CD4-positive, alpha-beta T cell treated with Interleukin-2 at 100 ng/mL for 4 hours (primary cell): ENCODE measurements around the gene KCP.

Experiments used
- DNase-seq: peaks from one replicate; pipeline ENCODE4 v3.0.0-alpha.2; 2020; ENCODE audit warnings: low spot score

The KCP gene

DNA sequence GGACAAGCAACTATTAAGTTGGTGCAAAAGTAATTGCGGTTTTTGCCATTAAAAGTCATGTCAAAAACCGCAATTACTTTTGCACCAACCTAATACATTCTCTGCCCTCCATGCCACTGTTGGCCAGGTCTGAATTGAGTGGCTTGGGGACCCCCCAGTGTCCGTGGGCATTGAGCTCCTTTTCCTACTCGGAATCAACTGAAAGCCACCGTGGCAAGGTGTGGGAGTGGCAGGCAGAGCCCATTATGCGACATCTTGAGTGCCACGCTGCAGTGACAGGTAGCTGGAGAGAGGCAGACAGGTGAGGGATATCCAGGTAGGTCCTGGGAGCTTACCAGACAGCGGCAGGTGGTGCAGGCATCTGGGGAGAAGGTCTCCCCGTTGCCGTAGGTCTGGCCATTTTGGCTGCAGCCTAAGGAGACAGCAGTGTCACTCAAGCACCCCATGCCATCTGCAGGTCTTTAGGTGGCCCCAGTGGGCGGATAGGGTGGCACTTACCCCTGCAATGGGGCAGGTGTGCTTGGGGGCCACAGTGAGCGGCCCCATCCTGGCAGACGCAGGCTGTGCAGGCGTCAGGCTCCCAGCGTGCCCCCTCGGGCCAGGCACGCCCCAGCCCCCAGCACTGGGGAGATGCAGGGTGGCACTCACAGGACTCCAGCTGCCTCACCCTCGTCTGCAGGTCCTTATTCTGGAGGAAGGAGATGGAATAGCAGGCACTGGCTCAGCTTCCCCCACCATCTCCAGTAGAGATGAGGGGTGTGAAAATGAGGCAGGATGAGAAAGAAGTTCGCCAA, 3.5 kb downstream of the KCP start:
- DNase-seq, result no peak

DNA sequence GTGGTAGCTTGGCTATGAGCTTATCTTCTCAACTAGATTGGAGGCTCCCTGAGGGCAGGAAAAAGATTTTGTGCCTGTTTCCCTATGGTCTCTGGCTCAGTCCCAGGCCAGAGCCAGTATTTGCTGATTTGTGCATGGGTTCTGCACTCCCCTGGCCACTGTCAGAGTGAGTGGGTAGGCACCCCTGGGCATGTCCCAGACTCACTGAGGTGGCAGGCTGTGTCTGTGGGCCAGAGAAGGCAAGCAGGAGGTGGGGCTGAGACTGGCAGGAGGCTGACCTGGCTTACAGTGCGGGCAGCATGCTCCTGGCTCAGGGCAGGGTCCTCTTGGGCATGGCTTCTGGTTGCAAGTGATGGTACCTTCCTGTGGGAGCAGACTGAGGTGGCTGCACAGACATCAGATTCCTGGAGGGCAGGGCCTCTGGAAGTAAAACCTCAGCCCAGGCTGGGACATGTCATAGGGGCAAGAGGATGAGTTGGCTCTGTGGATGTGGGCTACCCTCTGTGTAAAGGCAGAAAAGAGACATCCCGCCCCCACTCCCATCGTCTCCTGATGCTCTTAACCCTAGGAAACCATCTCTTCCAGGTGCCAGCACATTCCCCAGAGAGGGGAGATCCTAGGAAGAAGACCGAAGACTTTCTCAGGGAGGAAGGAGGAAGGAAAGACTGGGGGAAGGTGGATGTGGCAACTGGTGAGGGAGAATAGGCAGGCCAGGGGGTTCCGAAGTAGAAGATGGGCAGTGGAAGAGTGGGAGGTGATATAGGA, 4.3 kb downstream of the KCP start:
- DNase-seq, result no peak

GRCh38 chr7:128904381-128905197, 5.9 kb downstream of the KCP start:
- peak; percentile 72 for DNase-seq

DNA sequence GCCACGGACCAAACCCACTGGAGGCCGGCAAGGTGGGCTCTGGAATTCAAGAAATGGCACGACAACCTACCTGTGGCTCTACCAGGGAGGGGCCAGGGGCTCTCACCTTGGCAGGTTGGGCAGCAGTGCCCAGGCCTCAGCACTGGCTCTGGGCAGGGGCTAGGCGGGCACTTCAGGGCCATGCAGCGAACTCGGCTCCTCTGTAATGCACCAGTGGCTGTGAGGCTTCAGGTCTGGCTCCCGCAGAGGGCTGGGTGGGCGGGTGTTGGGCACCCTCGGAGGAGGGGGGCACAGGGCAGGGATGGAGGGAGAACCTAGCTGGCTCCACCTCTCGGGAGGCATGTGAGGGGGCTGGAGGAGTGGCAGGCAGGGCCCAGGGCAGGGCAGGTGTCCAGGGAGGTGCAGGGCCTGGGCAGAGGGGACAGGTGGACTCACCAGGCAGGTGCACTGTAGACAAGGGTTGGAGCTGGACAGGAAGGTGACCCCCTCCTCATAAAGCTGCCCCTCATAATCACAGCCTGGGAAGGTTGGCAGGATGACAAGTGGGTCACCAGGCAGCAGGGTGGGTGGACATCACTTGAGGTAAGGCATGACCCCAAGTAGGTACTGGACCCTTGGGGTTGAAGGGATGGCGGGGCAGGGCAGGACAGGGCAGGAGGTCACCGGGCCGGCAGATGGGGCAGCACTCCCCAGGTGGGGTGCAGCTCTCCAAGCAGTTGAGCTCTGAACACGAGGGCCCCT, 6.7 kb downstream of the KCP start:
- DNase-seq, result no peak

DNA sequence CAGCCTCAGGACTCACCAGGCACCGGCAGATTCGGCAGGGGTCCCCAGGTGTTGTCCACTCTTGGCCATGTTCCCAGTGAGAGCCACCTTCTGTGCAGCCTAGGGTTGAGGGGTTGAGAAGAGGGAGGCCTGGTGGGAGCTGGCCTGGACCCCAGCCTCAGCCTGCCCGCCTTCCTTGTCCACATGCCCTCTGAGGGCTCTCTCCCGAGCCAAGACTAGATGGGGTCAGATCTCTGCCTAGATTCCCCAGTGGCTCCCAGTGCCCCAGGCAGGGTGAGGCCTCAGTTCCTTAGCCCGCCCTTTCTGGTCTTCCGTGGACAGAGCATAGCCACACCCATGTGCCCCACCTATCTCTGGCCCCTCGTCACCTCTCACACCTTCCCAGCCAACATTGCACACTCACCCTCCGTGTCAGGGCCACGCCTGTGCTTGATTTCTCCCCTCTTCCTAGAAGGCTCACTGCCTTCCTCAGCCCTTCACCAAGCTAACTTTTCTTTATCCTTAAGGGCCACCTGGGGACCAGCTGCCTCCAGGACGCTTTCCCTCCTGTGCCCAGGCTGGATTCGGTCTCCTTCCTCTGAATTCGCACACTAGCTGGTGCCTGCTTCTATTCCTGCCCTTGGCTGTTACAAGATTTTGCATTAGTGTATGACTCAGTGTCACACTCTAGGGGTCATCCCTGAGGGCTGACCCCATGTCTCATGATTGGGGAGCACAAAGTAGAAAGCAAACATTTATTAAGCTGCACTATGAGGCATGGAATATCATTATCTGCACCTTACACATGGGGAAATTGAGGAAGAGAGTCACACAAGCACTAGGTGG, 7.5 kb downstream of the KCP start:
- DNase-seq, result no peak

- DNase-seq, result no peak
Observed at GRCh38 chr7:128900237-128900636, 10.3 kb downstream of the KCP start.

GRCh38 chr7:128899392-128899791, 11.1 kb downstream of the KCP start:
- DNase-seq, result no peak

DNA sequence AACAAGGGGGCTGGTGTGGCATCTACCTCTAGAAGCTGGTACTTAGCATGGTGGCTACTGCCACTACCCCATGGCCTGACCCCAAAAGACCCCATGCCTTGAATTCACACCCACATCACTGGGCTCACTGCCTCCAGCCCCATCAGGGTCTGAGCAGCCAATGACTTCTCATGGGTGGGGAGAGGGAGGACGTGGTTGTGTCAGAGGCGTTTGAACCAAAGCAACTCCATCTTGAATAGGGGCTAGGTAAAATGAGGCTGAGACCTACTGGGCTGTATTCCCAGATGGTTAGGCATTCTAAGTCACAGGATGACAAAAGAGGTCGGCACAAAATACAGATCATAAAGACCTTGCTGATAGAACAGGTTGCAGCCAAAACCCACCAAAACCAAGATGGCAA, 15.2 kb downstream of the KCP start:
- DNase-seq, result no peak

DNA sequence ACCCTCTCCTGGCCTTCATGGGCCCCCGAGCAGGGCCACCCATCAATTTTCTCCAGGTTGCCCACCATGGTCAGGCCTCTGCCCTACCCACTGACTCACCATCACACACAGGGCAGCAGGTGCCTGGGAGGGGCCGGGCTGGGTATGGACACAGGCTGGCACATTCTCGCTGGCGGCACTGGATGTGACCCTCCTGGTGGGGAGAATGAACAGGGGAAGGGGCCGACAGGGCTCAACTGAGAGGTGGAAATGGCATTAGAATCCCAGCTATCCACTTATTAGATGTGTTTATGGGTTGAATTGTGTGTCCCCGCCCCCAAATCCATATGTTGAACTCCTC, 16.4 kb downstream of the KCP start:
- DNase-seq, result no peak

DNA sequence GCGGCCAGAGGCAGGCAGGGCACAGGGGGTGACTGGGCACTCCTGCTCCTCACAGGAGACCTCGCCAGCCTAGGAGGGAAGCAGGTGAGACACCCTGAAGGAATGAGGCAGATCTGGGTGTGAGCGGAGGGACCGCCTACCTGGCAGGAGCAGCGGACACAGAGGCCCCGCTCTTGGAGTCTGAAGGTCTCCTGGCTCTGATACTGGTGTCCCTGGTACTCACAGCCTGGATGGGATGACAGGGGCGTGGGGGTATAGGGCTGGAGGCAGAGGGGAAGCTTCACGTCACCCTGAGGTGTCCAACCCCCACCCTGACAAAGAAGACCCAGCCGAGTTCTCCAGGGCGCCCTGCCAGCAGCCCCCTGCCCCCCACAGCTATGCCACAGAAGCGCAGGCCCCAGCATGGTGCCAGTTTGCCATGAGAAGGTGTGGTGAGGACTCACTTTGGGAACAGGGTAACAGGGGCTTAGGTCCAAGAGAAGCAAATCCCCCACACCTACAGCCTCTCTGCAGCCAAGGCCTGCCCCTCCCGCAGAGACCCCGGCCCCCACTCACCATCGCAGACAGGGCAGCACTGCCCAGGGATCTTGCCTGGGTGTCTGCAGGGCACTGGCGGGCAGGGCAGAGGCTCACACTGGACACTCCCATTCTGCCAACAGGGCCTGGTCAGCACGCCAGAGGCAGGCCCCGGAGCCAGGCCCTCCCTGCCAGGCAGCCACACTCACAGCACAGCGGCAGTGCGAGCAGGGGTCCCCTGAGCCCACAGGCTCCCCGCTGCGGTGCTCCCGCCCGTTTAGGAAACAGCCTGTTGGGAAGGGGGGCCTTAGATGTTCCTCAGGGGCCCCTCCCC, 17.0 kb downstream of the KCP start:
- no peak for DNase-seq

DNA sequence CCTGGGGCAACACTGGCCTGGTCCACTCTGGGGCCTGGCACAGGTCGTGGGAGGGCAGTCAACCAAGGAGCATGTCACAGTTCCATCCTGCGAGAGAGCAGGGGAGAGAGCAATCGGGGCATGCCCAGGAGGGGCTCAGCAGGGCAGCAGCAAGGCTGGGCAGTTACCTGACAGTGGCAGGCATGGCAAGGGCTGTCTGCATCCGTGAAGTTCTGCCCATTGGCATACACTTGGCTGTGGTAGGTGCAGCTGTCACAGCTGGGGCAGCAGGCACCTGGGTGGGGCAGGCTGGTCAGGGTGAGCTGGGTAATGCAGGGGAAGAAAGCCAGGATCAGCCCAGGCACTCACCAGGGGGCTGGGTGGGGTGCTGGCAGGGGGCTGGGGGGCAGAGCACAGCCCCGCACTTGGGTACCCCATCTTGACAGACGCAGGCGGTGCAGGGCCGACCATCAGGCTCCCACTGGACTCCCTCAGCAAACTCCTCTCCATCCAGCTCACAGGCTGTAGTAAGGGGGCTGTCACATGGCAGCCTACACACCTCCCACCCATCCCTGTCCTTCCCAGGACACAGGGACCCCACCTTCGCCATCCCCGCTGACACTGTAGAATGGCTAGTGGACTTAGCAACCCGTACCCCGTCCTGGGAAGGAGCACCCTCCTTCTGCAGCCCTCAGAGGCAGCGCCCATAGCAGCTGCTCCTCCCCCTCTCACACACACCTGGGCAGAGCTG, 17.8 kb downstream of the KCP start:
- no peak for DNase-seq

DNA sequence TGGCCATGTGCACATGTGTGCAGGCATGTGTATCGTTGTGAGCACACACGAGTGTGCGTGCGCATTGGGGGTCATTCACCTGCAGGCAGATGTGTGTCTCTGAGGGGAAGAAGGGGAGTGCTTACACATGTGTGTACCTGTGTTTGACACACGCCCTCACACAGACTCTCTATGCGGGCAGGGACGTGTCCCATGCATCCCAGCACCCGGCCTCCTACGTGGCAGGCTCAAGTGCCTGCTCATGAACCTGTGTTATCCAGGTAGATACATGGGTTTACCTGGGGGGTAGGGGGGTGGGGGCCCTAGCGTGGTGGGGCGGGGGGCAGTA, 18.6 kb downstream of the KCP start:
- no peak for DNase-seq

GRCh38 chr7:128891110-128891941, 19.2 kb downstream of the KCP start:
- no peak for DNase-seq

DNA sequence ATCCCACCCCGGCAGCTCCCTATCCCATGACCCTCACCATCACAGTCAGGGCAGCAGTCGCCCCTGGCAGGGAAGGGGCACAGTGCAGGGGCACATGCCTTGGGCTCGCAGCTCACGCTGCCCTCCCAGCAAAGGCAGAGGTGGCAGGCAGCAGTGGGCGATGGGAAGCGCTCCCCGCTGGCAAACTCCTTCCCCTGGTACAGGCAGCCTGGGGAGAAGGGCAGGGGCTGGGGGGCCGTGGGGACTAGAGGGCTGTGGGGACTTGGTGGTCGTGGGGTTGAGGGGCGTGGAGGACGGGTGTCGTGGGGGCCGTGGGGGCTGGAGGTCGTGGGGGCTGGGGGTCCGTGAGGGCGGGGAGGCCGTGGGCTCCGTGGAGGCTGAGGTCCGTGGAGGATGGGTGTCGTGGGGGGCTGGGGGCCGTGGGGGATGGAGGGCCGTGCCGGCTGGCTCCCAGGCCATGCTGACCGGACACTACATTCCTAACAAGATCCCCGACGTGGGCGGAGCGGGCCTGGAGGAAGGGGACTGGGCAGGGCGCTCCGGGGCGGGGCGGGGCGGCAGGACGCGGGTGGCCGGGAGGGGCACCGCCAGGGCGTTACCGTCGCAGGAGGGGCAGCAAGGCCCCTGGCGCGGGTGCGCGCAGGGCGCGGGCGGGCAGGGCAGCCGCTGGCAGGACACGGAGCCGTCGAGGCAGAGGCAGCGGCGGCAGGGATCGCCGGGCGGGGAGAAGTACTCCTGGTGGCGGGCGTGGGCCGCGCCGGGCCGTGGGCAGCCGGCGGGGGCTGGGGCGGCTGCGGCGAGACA, 20.0 kb downstream of the KCP start:
- DNase-seq, result no peak

- no peak for DNase-seq
Observed at GRCh38 chr7:128889121-128889520, 21.4 kb downstream of the KCP start.

GRCh38 chr7:128888756-128889095, 21.8 kb downstream of the KCP start:
- no peak for DNase-seq

DNA sequence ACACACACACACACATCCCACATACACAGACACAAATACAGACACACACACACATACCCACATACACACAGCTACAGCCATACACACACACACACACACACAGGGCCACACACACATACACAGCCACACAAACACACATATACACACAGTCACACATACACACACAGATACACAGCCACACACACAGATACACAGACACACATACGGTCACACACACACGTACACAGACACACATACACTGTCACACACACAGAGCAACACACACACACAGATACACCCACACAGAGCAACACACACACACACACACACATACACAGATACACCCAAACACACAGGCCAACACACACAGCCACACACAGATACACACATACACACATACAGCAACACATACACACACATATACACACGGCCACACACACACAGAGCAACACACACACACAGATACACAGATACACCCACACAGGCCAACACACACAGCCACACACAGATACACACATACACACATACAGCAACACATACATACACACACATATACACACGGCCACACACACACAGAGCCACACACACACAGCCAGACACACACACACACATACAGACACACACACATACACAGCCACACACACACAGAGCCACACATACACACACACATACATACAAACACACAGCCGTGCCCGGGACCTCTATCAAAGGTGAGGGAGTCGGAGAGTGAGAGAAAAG, 22.3 kb downstream of the KCP start:
- DNase-seq, result no peak
